HG03442 (cell line): ENCODE measurements around the gene SSU72.
"Not testable (repeated sequence)": the region's sequence is repeated elsewhere in the genome, so short reads cannot be mapped to it uniquely, and the experiment has no call there.

ENCODE experiments used
- ATAC-seq: cut with Tn5 transposase; IDR thresholded peaks from one replicate; pipeline ENCODE4 v1.9.1; 2021; ENCODE audit warnings: mild to moderate bottlenecking, moderate library complexity; ENCODE audit not compliant: unreplicated experiment

SSU72 gene

GRCh38 chr1:1561801-1562470 is 12.7 kb downstream of the SSU72 start:
- no peak for ATAC-seq

GRCh38 chr1:1560178-1560577 is 14.5 kb downstream of the SSU72 start:
- ATAC-seq, result no peak

GRCh38 chr1:1559066-1559465 is 15.6 kb downstream of the SSU72 start:
- no peak for ATAC-seq

GRCh38 chr1:1558591-1558990 is 16.1 kb downstream of the SSU72 start:
- ATAC-seq, result no peak

GRCh38 chr1:1557688-1558087 is 17.0 kb downstream of the SSU72 start:
- not testable (repeated sequence) for ATAC-seq

- not testable (repeated sequence) for ATAC-seq
Measured at GRCh38 chr1:1556961-1557360, 17.7 kb downstream of the SSU72 start.

GRCh38 chr1:1556505-1556904 is 18.2 kb downstream of the SSU72 start:
- ATAC-seq, result no peak

- no peak for ATAC-seq
Measured at GRCh38 chr1:1554926-1555915, 19.4 kb downstream of the SSU72 start.

- no peak for ATAC-seq
Measured at GRCh38 chr1:1554550-1554925, 20.1 kb downstream of the SSU72 start.

GRCh38 chr1:1553821-1554494 is 20.7 kb downstream of the SSU72 start:
- no peak for ATAC-seq

GRCh38 chr1:1552263-1552639 is 22.4 kb downstream of the SSU72 start:
- no peak for ATAC-seq

- ATAC-seq, result no peak
Measured at GRCh38 chr1:1551524-1552262, 23.0 kb downstream of the SSU72 start.

- no peak for ATAC-seq
Measured at GRCh38 chr1:1550591-1551432, 23.9 kb downstream of the SSU72 start.

GRCh38 chr1:1550087-1550486 is 24.6 kb downstream of the SSU72 start:
- ATAC-seq, result no peak

- ATAC-seq, result no peak
Measured at GRCh38 chr1:1548591-1548990, 26.1 kb downstream of the SSU72 start.

- ATAC-seq, result no peak
Measured at GRCh38 chr1:1547476-1547875, 27.2 kb downstream of the SSU72 start.

- ATAC-seq, result no peak
Measured at GRCh38 chr1:1547011-1547410, 27.7 kb downstream of the SSU72 start.

- no peak for ATAC-seq
Measured at GRCh38 chr1:1545946-1546737, 28.5 kb downstream of the SSU72 start.

- no peak for ATAC-seq
Measured at GRCh38 chr1:1544544-1544943, 30.1 kb downstream of the SSU72 start.
